Calu3 (cell line): ENCODE data around the gene TINCR. TPM values are rescaled to one million over a fixed set of nuclear protein-coding genes. Genes with fewer than 3 reads are reported as not detected.
"Not testable (repeated sequence)": the region's sequence is repeated elsewhere in the genome, so short reads cannot be mapped to it uniquely, and the experiment has no call there.

Source experiments
- BruUV-seq: library from RNA; stranded (reverse); fragments of 400-500 nt; replicated peaks from 2 replicates; lab custom pipeline; 2021; lab: Mats Ljungman, UMichigan
- CTCF ChIA-PET: fragments of 300-600 bp; sonication (Branson Sonifier 250); formaldehyde crosslinking; loops from one replicate; lab custom pipeline; 2022; ENCODE audit warnings: antibody characterized with exemption; lab: Charles Lee
- DNase-seq: peaks from one replicate; pipeline ENCODE4 v3.0.0; 2022
- H3K27ac Mint-ChIP-seq: one replicate; pipeline ENCODE4 v1.8.0; 2022; ENCODE audit warnings: mixed read lengths; ENCODE audit not compliant: unreplicated experiment
- H3K27me3 Mint-ChIP-seq: one replicate; pipeline ENCODE4 v1.8.0; 2022; ENCODE audit warnings: mixed read lengths; ENCODE audit not compliant: unreplicated experiment
- H3K36me3 Mint-ChIP-seq: one replicate; pipeline ENCODE4 v1.8.0; 2022; ENCODE audit warnings: mild to moderate bottlenecking, moderate library complexity, mixed read lengths; ENCODE audit not compliant: insufficient read depth, unreplicated experiment
- H3K4me1 Mint-ChIP-seq: one replicate; pipeline ENCODE4 v1.8.0; 2022; ENCODE audit warnings: mild to moderate bottlenecking, low read depth, mixed read lengths; ENCODE audit not compliant: unreplicated experiment
- H3K4me3 Mint-ChIP-seq: one replicate; pipeline ENCODE4 v1.8.0; 2022; ENCODE audit warnings: mild to moderate bottlenecking, low read depth, moderate library complexity, mixed read lengths; ENCODE audit not compliant: unreplicated experiment
- H3K9me3 Mint-ChIP-seq: one replicate; pipeline ENCODE4 v1.8.0; 2022; ENCODE audit warnings: low read depth, mixed read lengths; ENCODE audit not compliant: unreplicated experiment
- CTCF ChIP-seq: fragments of 200-600 bp; IDR thresholded peaks from one replicate; pipeline ENCODE4 v1.8.0; 2022; ENCODE audit warnings: antibody characterized with exemption; ENCODE audit not compliant: unreplicated experiment
- intact Hi-C: fragments of 100-400 bp; cut with micrococcal nuclease; formaldehyde crosslinking; loops from one replicate; pipeline ENCODE4 v1.10.0; 2022; ENCODE audit not compliant: unreplicated experiment
- total RNA-seq: library from RNA; stranded (reverse); gene quantifications from 2 replicates; pipeline ENCODE4 v1.2.3, GENCODE V29; 2022

TINCR gene
- total RNA-seq, 1 experiment from 2014 or later, result 0.40 TPM

DNA sequence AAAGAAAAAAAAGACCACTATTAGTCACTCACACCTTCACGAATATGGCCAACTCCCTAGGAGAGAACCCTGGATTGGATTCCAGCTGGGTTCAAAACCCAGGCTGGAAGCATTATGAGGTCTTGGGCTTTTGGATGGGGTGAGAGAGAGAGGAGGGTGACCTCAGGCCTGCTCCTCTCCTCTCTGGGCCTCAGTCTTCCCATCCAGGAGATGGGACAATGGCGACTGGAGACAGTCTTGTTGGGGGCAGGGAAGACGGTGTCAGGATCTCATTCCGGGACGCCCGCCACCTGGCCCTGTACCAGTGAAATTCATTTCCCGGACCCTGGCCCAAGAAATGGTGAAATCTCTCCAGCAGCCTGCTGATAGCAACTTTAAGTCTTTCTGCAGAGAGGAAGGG lies 26.3 kb downstream of the TINCR start:
- Mint-ChIP-seq H3K4me3 (no peak overlapping the region), H3K27ac (no peak overlapping the region), H3K27me3 (peaks cover 16% of the 10 kb centered on the region), H3K4me1 (peaks cover 6% of the 10 kb centered on the region), H3K9me3 (no peaks in the 10 kb centered on the region), H3K36me3 (no peaks in the 10 kb centered on the region)
- CTCF ChIA-PET, result no interaction called here
- no TSS peak for BruUV-seq
- DNase-seq, result no peak
- intact Hi-C loops, result no loop called here
- no peak for TF ChIP-seq CTCF

DNA sequence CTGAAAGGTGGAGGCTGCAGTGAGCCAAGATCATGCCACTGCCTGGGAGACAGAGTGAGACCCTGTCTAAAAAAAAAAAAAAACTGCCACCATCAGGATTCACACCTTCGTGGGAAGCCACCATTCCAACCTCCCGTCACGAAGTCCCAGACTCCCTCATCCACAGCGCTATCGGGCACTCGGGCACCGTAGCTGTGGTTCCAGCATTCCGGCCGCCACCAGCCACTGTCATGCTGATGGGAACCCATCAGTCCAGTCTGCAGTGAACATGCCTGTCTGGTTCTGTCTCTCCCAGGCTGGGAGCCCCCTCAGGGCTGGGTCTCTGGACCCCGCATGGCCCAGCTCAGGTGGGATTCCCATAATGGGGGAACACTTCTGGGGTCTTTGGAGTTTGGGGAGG lies 27.5 kb downstream of the TINCR start:
- no peak overlapping the region for H3K27ac Mint-ChIP-seq
- peaks cover 4% of the 10 kb centered on the region for H3K27me3 Mint-ChIP-seq
- H3K4me1 Mint-ChIP-seq, result peaks cover 14% of the 10 kb centered on the region
- TF ChIP-seq CTCF, result no peak
- CTCF ChIA-PET, result no interaction called here
- intact Hi-C loops, result no loop called here
- no peaks in the 10 kb centered on the region for H3K36me3 Mint-ChIP-seq
- DNase-seq, result no peak
- no TSS peak for BruUV-seq
- H3K4me3 Mint-ChIP-seq, result no peak overlapping the region
- H3K9me3 Mint-ChIP-seq, result no peaks in the 10 kb centered on the region

GRCh38 chr19:5537870-5538269 lies 29.9 kb downstream of the TINCR start:
- H3K9me3 Mint-ChIP-seq, result peaks cover 4% of the 10 kb centered on the region
- CTCF ChIA-PET, result interaction anchor here (0.7 to 1.0 kb wide), 2 partner anchors 54 to 489 kb away, joined by 3 to 4 read pairs; no protein-coding TSS in a partner anchor
- H3K4me1 Mint-ChIP-seq, result peaks cover 14% of the 10 kb centered on the region
- no peak overlapping the region for H3K27ac Mint-ChIP-seq
- no peak for DNase-seq
- H3K4me3 Mint-ChIP-seq, result no peak overlapping the region
- H3K36me3 Mint-ChIP-seq, result no peaks in the 10 kb centered on the region
- intact Hi-C loops, result no loop called here
- no TSS peak for BruUV-seq
- no peaks in the 10 kb centered on the region for H3K27me3 Mint-ChIP-seq
- no peak for TF ChIP-seq CTCF

DNA sequence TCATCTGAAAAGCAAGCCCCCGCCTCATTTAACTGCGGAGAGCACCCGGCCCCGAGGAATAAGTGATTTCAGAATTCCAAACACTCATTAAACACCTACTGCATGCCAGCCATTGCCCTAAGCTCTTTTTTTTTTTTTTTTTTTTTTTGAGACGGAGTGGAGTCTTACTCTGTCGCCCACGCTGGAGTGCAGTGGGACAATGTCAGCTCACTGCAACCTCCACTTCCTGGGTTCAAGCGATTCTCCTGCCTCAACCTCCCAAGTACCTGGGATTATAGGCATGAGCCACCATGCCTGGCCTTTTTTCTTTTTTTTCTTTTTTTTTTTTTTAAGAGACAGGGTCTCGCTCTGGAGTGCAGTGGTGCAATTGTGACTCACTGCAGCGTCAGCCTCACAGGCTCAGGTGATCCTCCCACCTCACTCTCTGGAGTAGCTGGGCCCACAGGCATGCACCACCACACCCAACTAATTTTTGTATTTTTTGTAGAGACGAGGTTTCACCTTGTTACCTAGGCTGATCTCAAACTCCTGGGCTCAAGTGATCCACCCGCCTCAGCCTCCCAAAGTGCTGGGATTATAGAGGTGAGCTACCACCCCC lies 30.7 kb downstream of the TINCR start:
- H3K9me3 Mint-ChIP-seq, BruUV-seq, H3K27ac Mint-ChIP-seq, H3K36me3 Mint-ChIP-seq, H3K4me3 Mint-ChIP-seq, H3K27me3 Mint-ChIP-seq, intact Hi-C loops: not testable (repeated sequence)
- peak; percentile 49 for DNase-seq
- CTCF ChIA-PET, result interaction anchor here (0.7 to 1.0 kb wide), 4 partner anchors 33 to 489 kb away, joined by 3 to 6 read pairs (median 4); no protein-coding TSS in a partner anchor
- peaks cover 14% of the 10 kb centered on the region for H3K4me1 Mint-ChIP-seq

DNA sequence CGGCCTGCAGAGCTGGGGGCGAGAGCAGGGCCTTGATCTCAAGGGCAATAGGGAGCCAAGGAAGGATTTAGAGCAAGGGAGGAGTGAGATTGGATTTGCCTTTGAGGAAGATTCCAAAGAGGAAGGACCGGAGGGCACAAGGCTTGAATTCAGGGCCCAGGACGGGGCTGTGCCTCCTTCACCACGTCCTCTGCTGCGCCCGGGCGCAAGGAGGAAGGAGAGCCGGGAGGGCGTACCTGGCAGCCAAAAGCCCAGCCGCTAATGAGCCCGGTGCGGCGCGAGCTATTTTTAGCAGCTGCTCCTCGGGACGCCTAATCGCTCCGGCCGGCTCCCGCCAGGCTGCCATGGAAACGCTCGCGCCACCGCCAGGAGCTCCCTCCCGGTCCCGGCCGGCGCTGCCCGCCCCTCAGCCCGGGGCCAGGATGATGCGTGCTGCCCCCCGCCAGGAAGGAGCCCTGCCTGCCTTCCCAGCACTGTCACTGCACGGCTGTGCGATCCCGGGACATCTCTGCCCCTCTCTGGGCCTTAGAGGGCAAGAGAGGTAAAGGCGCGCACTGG lies 31.3 kb downstream of the TINCR start:
- H3K27me3 Mint-ChIP-seq, result no peaks in the 10 kb centered on the region
- intact Hi-C loops, result no loop called here
- H3K9me3 Mint-ChIP-seq, result peaks cover 4% of the 10 kb centered on the region
- CTCF ChIA-PET, result interaction anchor here (0.7 to 0.8 kb wide), 2 partner anchors 32 to 621 kb away, joined by 3 to 6 read pairs; no protein-coding TSS in a partner anchor
- H3K27ac Mint-ChIP-seq, result no peak overlapping the region
- DNase-seq, result peak; percentile 62
- peak overlapping the region; percentile 47 for H3K4me3 Mint-ChIP-seq
- TF ChIP-seq CTCF, result no peak
- peaks cover 14% of the 10 kb centered on the region for H3K4me1 Mint-ChIP-seq
- no peaks in the 10 kb centered on the region for H3K36me3 Mint-ChIP-seq
- BruUV-seq, result no TSS peak
